Activated B cell treated with CpG ODN at 0.5 μM for 24 hours (primary cell): ENCODE measurements around the gene ELOVL5. TPM values are rescaled to one million over a fixed set of nuclear protein-coding genes. Genes with fewer than 3 reads are reported as not detected.

Experiments used
- ATAC-seq: fragments of 200-7000 bp; cut with Tn5 transposase; one replicate; pipeline ENCODE4 v1.10.0; 2021; ENCODE audit warnings: low read depth, mild to moderate bottlenecking, moderate library complexity
- CTCF ChIA-PET: fragments of 350-600 bp; sonication (Branson Sonifier 250); formaldehyde crosslinking; loops from one replicate; lab custom pipeline; 2021; ENCODE audit warnings: antibody characterized with exemption; lab: Charles Lee
- POLR2A ChIA-PET: fragments of 350-600 bp; sonication (Branson Sonifier 250); formaldehyde crosslinking; loops from one replicate; lab custom pipeline; 2021; ENCODE audit warnings: antibody characterized with exemption; lab: Charles Lee
- DNase-seq: peaks from one replicate; pipeline ENCODE4 v3.0.0; 2022
- H3K27ac Mint-ChIP-seq: one replicate; pipeline ENCODE4 v1.8.0; 2020; ENCODE audit warnings: mixed read lengths
- H3K27me3 Mint-ChIP-seq: one replicate; pipeline ENCODE4 v1.8.0; 2021; ENCODE audit warnings: mixed read lengths
- H3K36me3 Mint-ChIP-seq: one replicate; pipeline ENCODE4 v1.8.0; 2021; ENCODE audit warnings: low read depth, mixed read lengths
- H3K4me1 Mint-ChIP-seq: one replicate; pipeline ENCODE4 v1.8.0; 2021; ENCODE audit warnings: mixed read lengths
- H3K4me3 Mint-ChIP-seq: one replicate; pipeline ENCODE4 v1.8.0; 2020; ENCODE audit warnings: mild to moderate bottlenecking, mixed read lengths
- H3K9me3 Mint-ChIP-seq: one replicate; pipeline ENCODE4 v1.8.0; 2020; ENCODE audit warnings: mixed read lengths
- intact Hi-C: fragments of 100-400 bp; cut with micrococcal nuclease; formaldehyde crosslinking; loops from one replicate; pipeline ENCODE4 v1.15.1; 2024
- total RNA-seq: library from RNA; stranded (reverse); gene quantifications from 2 replicates; pipeline ENCODE4 v1.2.3, GENCODE V29; 2022
- TF ChIP-seq, protein P1 (sequence below): fragments of 200-600 bp; IDR thresholded peaks from one replicate; pipeline ENCODE4 v1.8.0; 2022; ENCODE audit warnings: antibody characterized with exemption, mild to moderate bottlenecking

The ELOVL5 gene
- total RNA-seq, 1 donor from 2014 or later, result 127 TPM

DNA sequence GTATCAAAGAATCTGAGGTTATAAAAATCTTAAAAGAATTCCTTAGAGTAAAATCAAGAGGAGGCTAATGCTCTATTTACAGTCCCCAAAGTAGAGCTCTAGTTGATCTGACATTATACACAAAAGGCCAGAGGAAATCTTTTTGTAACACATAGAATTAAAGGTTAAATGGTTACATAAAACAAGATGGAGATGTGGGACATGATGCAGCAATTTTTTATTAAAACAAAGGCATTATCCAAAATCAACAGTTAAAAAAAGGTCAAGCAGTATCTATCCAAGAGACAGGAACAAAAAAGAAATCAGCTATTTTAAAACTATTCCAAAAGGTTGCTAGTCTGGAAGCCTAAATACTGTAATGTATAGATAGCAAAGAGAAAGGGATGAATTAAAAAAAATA, 20.4 kb downstream of the ELOVL5 start:
- peak overlapping the region; percentile 48 for H3K27ac Mint-ChIP-seq
- ChIA-PET POLR2A (interaction anchor here (0.6 to 2.8 kb wide), 3 partner anchors 13 to 21 kb away, joined by 3 to 14 read pairs (median 4); no protein-coding TSS in a partner anchor), CTCF (interaction anchor here (2.1 kb wide), 1 partner anchor 156 kb away, joined by 5 read pairs; no protein-coding TSS in a partner anchor)
- H3K4me3 Mint-ChIP-seq, result no peak overlapping the region
- peaks cover 81% of the 10 kb centered on the region for H3K4me1 Mint-ChIP-seq
- H3K36me3 Mint-ChIP-seq, result peaks cover 61% of the 10 kb centered on the region
- ATAC-seq (no peak), DNase-seq (no peak)
- intact Hi-C loops, result no loop called here
- H3K9me3 Mint-ChIP-seq, result no peaks in the 10 kb centered on the region
- TF ChIP-seq, protein P1, sequence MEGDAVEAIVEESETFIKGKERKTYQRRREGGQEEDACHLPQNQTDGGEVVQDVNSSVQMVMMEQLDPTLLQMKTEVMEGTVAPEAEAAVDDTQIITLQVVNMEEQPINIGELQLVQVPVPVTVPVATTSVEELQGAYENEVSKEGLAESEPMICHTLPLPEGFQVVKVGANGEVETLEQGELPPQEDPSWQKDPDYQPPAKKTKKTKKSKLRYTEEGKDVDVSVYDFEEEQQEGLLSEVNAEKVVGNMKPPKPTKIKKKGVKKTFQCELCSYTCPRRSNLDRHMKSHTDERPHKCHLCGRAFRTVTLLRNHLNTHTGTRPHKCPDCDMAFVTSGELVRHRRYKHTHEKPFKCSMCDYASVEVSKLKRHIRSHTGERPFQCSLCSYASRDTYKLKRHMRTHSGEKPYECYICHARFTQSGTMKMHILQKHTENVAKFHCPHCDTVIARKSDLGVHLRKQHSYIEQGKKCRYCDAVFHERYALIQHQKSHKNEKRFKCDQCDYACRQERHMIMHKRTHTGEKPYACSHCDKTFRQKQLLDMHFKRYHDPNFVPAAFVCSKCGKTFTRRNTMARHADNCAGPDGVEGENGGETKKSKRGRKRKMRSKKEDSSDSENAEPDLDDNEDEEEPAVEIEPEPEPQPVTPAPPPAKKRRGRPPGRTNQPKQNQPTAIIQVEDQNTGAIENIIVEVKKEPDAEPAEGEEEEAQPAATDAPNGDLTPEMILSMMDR, result no peak
- H3K27me3 Mint-ChIP-seq, result no peaks in the 10 kb centered on the region

DNA sequence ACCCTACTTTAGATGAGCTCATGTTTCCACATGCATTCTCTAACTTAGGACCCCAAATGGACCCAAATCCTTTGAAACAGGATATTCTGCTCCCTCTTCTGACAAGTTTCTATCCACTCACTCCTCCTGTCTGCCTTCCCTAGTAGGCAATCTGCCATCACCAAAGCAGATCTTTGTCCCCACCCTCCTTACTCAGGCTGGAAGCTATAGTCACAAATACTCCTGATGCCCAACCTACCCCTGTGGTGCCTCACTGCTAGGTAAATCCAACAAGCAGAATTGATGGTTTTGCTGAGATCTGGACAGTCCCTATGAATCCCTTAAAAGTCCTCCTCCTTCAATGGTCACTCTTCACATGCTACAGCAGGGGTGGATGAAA, 21.7 kb downstream of the ELOVL5 start:
- Mint-ChIP-seq H3K27ac (peak overlapping the region; percentile 84), H3K36me3 (peaks cover 48% of the 10 kb centered on the region), H3K4me3 (peak overlapping the region; percentile 6), H3K9me3 (no peaks in the 10 kb centered on the region), H3K4me1 (peaks cover 81% of the 10 kb centered on the region), H3K27me3 (no peaks in the 10 kb centered on the region)
- POLR2A ChIA-PET, result interaction anchor here (1.1 kb wide), 1 partner anchor 9 kb away, joined by 3 read pairs; no protein-coding TSS in a partner anchor
- CTCF ChIA-PET, result interaction anchor here (2.1 kb wide), 1 partner anchor 155 kb away, joined by 5 read pairs; no protein-coding TSS in a partner anchor
- DNase-seq (no peak), ATAC-seq (no peak)
- intact Hi-C loops, result no loop called here
- TF ChIP-seq, protein P1, result no peak

DNA sequence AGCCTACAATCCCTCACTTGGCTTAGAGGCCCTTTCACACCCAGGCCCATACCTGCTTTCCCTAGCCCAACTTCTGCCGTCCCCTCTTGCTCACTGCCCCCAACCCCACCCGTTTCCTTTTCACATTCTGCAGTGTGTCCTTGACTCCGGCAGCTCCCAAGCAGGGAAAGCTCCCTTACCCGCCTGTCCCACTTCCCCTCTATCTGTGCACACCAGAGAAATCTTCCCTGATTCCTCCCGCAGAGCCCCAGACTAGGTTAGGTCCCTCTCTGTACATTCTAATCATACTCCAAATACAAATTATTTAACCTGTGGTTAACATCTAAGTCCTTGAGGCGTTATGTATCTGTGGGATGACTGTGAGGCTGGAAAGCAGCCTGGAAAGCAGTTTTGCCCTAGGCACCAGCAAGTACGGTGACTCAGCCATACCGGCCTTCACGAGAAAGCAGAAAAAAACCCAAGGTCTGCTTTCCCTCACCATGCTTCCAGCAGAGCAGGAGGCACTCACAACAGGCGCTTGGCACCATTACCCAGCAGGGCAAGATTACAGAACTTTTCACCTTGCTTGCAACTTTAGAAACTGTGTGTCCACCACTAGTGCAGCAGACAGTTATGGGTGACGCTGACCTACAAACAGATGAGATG, 22.3 kb downstream of the ELOVL5 start:
- TF ChIP-seq, protein P1, result no peak
- peaks cover 79% of the 10 kb centered on the region for H3K4me1 Mint-ChIP-seq
- no peak for DNase-seq
- no peaks in the 10 kb centered on the region for H3K27me3 Mint-ChIP-seq
- H3K9me3 Mint-ChIP-seq, result no peaks in the 10 kb centered on the region
- intact Hi-C loops, result no loop called here
- peak overlapping the region; percentile 84 for H3K27ac Mint-ChIP-seq
- H3K36me3 Mint-ChIP-seq, result peaks cover 46% of the 10 kb centered on the region
- POLR2A ChIA-PET, result interaction anchor here (0.9 to 1.1 kb wide), 2 partner anchors 8 to 13 kb away, joined by 3 read pairs; no protein-coding TSS in a partner anchor
- no peak for ATAC-seq
- H3K4me3 Mint-ChIP-seq, result peak overlapping the region; percentile 6
- CTCF ChIA-PET, result no interaction called here

DNA sequence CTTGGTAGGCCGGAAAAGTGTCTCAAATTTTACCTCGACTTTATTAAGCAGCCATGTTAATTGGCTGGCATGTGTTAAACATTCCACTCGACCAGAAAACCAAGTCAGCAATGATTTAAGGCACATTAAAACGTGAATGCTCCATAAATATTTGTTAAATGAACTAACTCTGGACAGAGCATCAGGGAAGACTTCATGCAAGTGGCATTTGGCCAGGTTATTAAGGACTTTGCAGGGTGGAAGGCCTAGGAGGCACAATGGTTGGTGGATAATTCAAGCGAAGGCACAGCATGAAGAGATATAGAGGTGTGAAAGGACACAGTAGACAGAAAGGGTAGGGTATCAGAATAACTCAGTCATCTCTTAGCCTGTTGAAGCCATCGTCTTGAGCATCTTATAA, 23.0 kb downstream of the ELOVL5 start:
- peak overlapping the region; percentile 84 for H3K27ac Mint-ChIP-seq
- H3K4me3 Mint-ChIP-seq, result no peak overlapping the region

More for the DNA sequence above, 23.0 kb downstream of the ELOVL5 start:
- H3K27me3 Mint-ChIP-seq, result no peaks in the 10 kb centered on the region
- intact Hi-C loops, result loop anchor here (1.0 kb wide), 1 partner anchor 11 kb away; no protein-coding TSS in a partner anchor
- ChIA-PET CTCF (no interaction called here), POLR2A (interaction anchor here (0.9 kb wide), 1 partner anchor 14 kb away, joined by 3 read pairs; no protein-coding TSS in a partner anchor)
- H3K9me3 Mint-ChIP-seq, result no peaks in the 10 kb centered on the region
- no peak for DNase-seq
- TF ChIP-seq, protein P1, result no peak
- peaks cover 79% of the 10 kb centered on the region for H3K4me1 Mint-ChIP-seq
- no peak for ATAC-seq
- H3K36me3 Mint-ChIP-seq, result peaks cover 47% of the 10 kb centered on the region
